Smooth muscle cell of the coronary artery (primary cell): ENCODE measurements around the gene TCEA3. TPM values are rescaled to one million over a fixed set of nuclear protein-coding genes. Genes with fewer than 3 reads are reported as not detected.

Experiments used
- total RNA-seq: library from RNA; depleted of rRNA; stranded (reverse); fragments of >200 nt; gene quantifications from 2 replicates; pipeline ENCODE4 v1.2.3, GENCODE V29; 2014; ENCODE audit warnings: low replicate concordance

Gene TCEA3
- 6.2 and 32.6 TPM in 2 replicates for total RNA-seq

GRCh38 chr1:23424293-23425192 is at the start of gene TCEA3:
TSS of gene TCEA3 (minus strand) at chr1:23424748. CDS start at chr1:23424633, 115 bp downstream.

GRCh38 chr1:23369335-23370013 is 55.1 kb downstream of the TCEA3 start, which contains the start of gene ZNF436:
TSS of gene ZNF436 (minus strand) at chr1:23369836. CDS start at chr1:23368005, 1,831 bp downstream.

GRCh38 chr1:23344111-23344986 is 80.2 kb downstream of the TCEA3 start, which contains the start of gene HNRNPR:
TSS of gene HNRNPR (minus strand) at chr1:23344284. CDS start at chr1:23341008, 3,276 bp downstream.

Other genes with a start within 250 kb of the TCEA3 start
- gene HTR1D, start 207.2 kb downstream of the TCEA3 start, total RNA-seq, result 0.08 TPM in 1 of 2 replicates, not detected in the other
- gene HNRNPR, start 80.5 kb downstream of the TCEA3 start, total RNA-seq, result 94.8 and 106 TPM in 2 replicates
- gene ZNF436, start 54.9 kb downstream of the TCEA3 start, total RNA-seq, result 14.4 and 29.7 TPM in 2 replicates
- gene ASAP3, start 59.4 kb upstream of the TCEA3 start, total RNA-seq, result 22.6 and 83.3 TPM in 2 replicates
- 0.15 TPM in 1 of 2 replicates, not detected in the other for gene E2F2, start 106.5 kb upstream of the TCEA3 start, total RNA-seq
- 12.9 and 509 TPM in 2 replicates for gene ID3, start 134.8 kb upstream of the TCEA3 start, total RNA-seq